K562 (cell line): ENCODE results near the gene ACAD10. TPM values are rescaled to one million over a fixed set of nuclear protein-coding genes. Genes with fewer than 3 reads are reported as not detected.

ENCODE experiments used
- CTCF ChIP-seq, 3 experiments: IDR thresholded peaks in 2 of 3; conservative IDR thresholded peaks in 1 of 3; 2 replicates each; pipeline ENCODE4 v1.5.1; 2011 to 2012; ENCODE audit warnings: low read length in 3 of 3, mild to moderate bottlenecking in 3 of 3, control low read depth in 2 of 3, improper control_type of control experiment in 1 of 3, inconsistent platforms in 1 of 3, low read depth in 1 of 3, mixed read lengths in 1 of 3, moderate library complexity in 1 of 3; ENCODE audit not compliant: insufficient read depth in 2 of 3
- HLTF ChIP-seq: fragments of 450-650 bp; IDR thresholded peaks from 2 replicates; pipeline ENCODE4 v1.6.1; 2016
- HMG20A ChIP-seq: fragments of 450-650 bp; formaldehyde crosslinking; conservative IDR thresholded peaks from 2 replicates; pipeline ENCODE4 v1.4.0; 2020; ENCODE audit warnings: mild to moderate bottlenecking, mixed read lengths
- KLF1 ChIP-seq: fragments of 450-650 bp; IDR thresholded peaks from 2 replicates; pipeline ENCODE4 v1.6.1; 2016; ENCODE audit warnings: missing genetic modification characterization, missing compliant biosample characterization
- MYNN ChIP-seq, 2 experiments: sonication (generic); formaldehyde crosslinking in 1 of 2; IDR thresholded peaks; 2 replicates each; pipeline versions ENCODE4 v1.5.0 to v1.6.1; 2016 to 2020; ENCODE audit warnings: antibody characterized with exemption in 1 of 2, missing genetic modification reagents in 1 of 2
- NBN ChIP-seq: fragments of 450-650 bp; IDR thresholded peaks from 2 replicates; pipeline ENCODE4 v1.6.1; 2016; ENCODE audit warnings: low read depth, mild to moderate bottlenecking
- NFATC3 ChIP-seq: fragments of 450-650 bp; IDR thresholded peaks from 2 replicates; pipeline ENCODE4 v1.6.1; 2017; ENCODE audit warnings: mild to moderate bottlenecking
- NFE2L1 ChIP-seq: fragments of 450-650 bp; IDR thresholded peaks from 2 replicates; pipeline ENCODE4 v1.6.1; 2016; ENCODE audit warnings: missing genetic modification characterization, low read depth, mild to moderate bottlenecking, missing compliant biosample characterization, moderate library complexity, borderline replicate concordance
- RBM25 ChIP-seq: fragments of 200-400 bp; formaldehyde crosslinking; IDR thresholded peaks from 2 replicates; pipeline ENCODE4 v1.6.1; 2018; ENCODE audit warnings: low read length, low read depth, moderate library complexity; ENCODE audit not compliant: severe bottlenecking
- RFX1 ChIP-seq: fragments of 450-650 bp; IDR thresholded peaks from 2 replicates; pipeline ENCODE4 v1.6.1; 2016; ENCODE audit warnings: mild to moderate bottlenecking, moderate library complexity
- TARDBP ChIP-seq: fragments of 450-650 bp; IDR thresholded peaks from 2 replicates; pipeline ENCODE4 v1.6.1; 2016
- ZFP30 ChIP-seq: fragments of 250-450 bp; sonication (Bioruptor Pico); IDR thresholded peaks from 2 replicates; pipeline ENCODE4 v1.8.0; 2022; ENCODE audit warnings: moderate library complexity, mild to moderate bottlenecking, inconsistent platforms, borderline replicate concordance
- ZNF133 ChIP-seq: fragments of 250-450 bp; sonication (Bioruptor Pico); IDR thresholded peaks from 2 replicates; pipeline ENCODE4 v1.4.0; 2020; ENCODE audit warnings: mild to moderate bottlenecking
- ZNF274 ChIP-seq: IDR thresholded peaks from 2 replicates; pipeline ENCODE4 v1.6.1; 2011; ENCODE audit warnings: low read depth, mild to moderate bottlenecking, low read length, moderate library complexity, borderline replicate concordance
- ZNF280B ChIP-seq: fragments of 250-450 bp; sonication (Bioruptor Pico); IDR thresholded peaks from 2 replicates; pipeline ENCODE4 v1.5.1; 2021; ENCODE audit warnings: mild to moderate bottlenecking
- ZNF57 ChIP-seq: fragments of 450-650 bp; formaldehyde crosslinking; IDR thresholded peaks from 2 replicates; pipeline ENCODE4 v1.4.0; 2020; ENCODE audit warnings: mild to moderate bottlenecking, moderate library complexity
- polyA plus RNA-seq, 8 experiments: library from polyadenylated mRNA; depleted of rRNA in 4 of 8; stranded (reverse) in 5 of 8; unstranded in 3 of 8; fragments of >200 nt; fragmentation: Nextera tagmentation in 2 of 8; fragmentation: Illumina TruSeq in 1 of 8; extraction: Ambion mirVana in 2 of 8; extraction: Trizol in 1 of 8; gene quantifications; 2 replicates each; pipeline versions ENCODE4 v1.2.1 to v1.2.3, GENCODE V29; 2011 to 2014; ENCODE audit warnings: inconsistent platforms in 1 of 8, missing spikeins in 1 of 8
- total RNA-seq, 7 experiments: library from RNA; depleted of rRNA in 6 of 7; stranded (reverse); fragments of >200 nt in 6 of 7; fragmentation: Illumina TruSeq in 2 of 7; extraction: Trizol in 2 of 7; gene quantifications; 2 replicates each; pipeline versions ENCODE4 v1.2.1 to v1.2.3, GENCODE V29; 2011 to 2021; ENCODE audit warnings: low replicate concordance in 1 of 7
- TF ChIP-seq, protein P1 (sequence below): fragments of 150-350 bp; IDR thresholded peaks from 2 replicates; pipeline ENCODE4 v1.6.1; 2014; ENCODE audit warnings: low read depth, mild to moderate bottlenecking, low read length, borderline replicate concordance
- TF ChIP-seq, protein P2 (sequence below), 2 experiments: IDR thresholded peaks; 2 replicates each; pipeline ENCODE4 v1.6.1; 2012; ENCODE audit warnings: improper control_type of control experiment in 2 of 2, low read depth in 2 of 2, low read length in 2 of 2, borderline replicate concordance in 1 of 2

The ACAD10 gene
- total and polyA plus RNA-seq, 9 of the 15 experiments (the other 6 are each of a cell fraction or from before 2014, with no cell fraction given), result 2.3 to 19.2 (median 12.0) TPM

- TF ChIP-seq, protein P1, sequence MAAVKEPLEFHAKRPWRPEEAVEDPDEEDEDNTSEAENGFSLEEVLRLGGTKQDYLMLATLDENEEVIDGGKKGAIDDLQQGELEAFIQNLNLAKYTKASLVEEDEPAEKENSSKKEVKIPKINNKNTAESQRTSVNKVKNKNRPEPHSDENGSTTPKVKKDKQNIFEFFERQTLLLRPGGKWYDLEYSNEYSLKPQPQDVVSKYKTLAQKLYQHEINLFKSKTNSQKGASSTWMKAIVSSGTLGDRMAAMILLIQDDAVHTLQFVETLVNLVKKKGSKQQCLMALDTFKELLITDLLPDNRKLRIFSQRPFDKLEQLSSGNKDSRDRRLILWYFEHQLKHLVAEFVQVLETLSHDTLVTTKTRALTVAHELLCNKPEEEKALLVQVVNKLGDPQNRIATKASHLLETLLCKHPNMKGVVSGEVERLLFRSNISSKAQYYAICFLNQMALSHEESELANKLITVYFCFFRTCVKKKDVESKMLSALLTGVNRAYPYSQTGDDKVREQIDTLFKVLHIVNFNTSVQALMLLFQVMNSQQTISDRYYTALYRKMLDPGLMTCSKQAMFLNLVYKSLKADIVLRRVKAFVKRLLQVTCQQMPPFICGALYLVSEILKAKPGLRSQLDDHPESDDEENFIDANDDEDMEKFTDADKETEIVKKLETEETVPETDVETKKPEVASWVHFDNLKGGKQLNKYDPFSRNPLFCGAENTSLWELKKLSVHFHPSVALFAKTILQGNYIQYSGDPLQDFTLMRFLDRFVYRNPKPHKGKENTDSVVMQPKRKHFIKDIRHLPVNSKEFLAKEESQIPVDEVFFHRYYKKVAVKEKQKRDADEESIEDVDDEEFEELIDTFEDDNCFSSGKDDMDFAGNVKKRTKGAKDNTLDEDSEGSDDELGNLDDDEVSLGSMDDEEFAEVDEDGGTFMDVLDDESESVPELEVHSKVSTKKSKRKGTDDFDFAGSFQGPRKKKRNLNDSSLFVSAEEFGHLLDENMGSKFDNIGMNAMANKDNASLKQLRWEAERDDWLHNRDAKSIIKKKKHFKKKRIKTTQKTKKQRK, result no peak
- peak; percentile 60; the same call in 1 of the 2 replicates for TF ChIP-seq NFATC3
- no peak for TF ChIP-seq MYNN (IDR thresholded peaks at IDR 0.05)
- TF ChIP-seq MYNN (CRISPR knock-in tag; IDR thresholded peaks at IDR 0.05), result no peak
- TF ChIP-seq ZNF274, result no peak
- TF ChIP-seq RFX1, result no peak
- no peak for TF ChIP-seq HLTF
- no peak for TF ChIP-seq TARDBP
- no peak for TF ChIP-seq KLF1
- no peak for TF ChIP-seq HMG20A (CRISPR knock-in tag)
- TF ChIP-seq RBM25, result no peak
- no peak for TF ChIP-seq ZNF133 (CRISPR knock-in tag)
- no peak for TF ChIP-seq ZFP30 (CRISPR knock-in tag)
- 0 out of 2 replicates have a peak, but pooled peaks have one; percentile 17 for TF ChIP-seq NBN
- no peak for TF ChIP-seq NFE2L1 (tag)
- TF ChIP-seq ZNF280B (CRISPR knock-in tag), result no peak
- TF ChIP-seq, protein P2, sequence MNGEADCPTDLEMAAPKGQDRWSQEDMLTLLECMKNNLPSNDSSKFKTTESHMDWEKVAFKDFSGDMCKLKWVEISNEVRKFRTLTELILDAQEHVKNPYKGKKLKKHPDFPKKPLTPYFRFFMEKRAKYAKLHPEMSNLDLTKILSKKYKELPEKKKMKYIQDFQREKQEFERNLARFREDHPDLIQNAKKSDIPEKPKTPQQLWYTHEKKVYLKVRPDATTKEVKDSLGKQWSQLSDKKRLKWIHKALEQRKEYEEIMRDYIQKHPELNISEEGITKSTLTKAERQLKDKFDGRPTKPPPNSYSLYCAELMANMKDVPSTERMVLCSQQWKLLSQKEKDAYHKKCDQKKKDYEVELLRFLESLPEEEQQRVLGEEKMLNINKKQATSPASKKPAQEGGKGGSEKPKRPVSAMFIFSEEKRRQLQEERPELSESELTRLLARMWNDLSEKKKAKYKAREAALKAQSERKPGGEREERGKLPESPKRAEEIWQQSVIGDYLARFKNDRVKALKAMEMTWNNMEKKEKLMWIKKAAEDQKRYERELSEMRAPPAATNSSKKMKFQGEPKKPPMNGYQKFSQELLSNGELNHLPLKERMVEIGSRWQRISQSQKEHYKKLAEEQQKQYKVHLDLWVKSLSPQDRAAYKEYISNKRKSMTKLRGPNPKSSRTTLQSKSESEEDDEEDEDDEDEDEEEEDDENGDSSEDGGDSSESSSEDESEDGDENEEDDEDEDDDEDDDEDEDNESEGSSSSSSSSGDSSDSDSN (IDR thresholded peaks at IDR 0.05; ENCODE audit: borderline replicate concordance in 1 of 2, low read depth in 2 of 2, low read length in 2 of 2), result no peak; a peak in 1 of 4 replicates
- no peak for TF ChIP-seq CTCF (IDR thresholded peaks at IDR 0.05 in 2 of 3, conservative IDR thresholded peaks at IDR 0.05 in 1 of 3; ENCODE audit: insufficient read depth in 2 of 3, low read depth in 1 of 3, low read length in 3 of 3)
- TF ChIP-seq ZNF57 (CRISPR knock-in tag), result no peak
Observed at GRCh38 chr12:111685322-111685810, 487 bp upstream of the ACAD10 start (continued).
